LNCAP (cell line): ENCODE data around the gene PSME1.

ENCODE experiments used
- TF ChIP-seq, protein P1 (sequence below): fragments of 450-650 bp; IDR thresholded peaks from 2 replicates; pipeline ENCODE4 v1.5.1; 2017; ENCODE audit warnings: mild to moderate bottlenecking

Gene PSME1

DNA sequence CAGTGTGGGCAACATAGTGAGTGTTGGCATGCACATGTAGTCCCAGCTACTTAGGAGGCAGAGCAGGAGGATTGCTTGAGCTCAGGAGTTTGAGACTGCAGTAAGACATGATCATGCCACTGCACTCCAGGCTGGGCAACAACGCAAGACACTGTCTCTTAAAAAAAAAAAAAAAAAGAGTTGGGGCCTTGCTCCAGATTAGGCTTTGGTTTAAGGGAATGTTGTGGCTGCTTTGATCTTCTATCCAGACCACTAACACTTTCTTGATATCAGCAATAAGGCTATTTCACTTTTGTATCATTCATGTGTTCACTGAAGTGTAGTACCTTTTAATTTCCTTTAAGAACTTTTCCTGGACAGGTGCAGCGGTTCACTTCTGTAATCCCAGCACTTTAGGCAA, 8.3 kb upstream of the PSME1 start:
- TF ChIP-seq, protein P1, sequence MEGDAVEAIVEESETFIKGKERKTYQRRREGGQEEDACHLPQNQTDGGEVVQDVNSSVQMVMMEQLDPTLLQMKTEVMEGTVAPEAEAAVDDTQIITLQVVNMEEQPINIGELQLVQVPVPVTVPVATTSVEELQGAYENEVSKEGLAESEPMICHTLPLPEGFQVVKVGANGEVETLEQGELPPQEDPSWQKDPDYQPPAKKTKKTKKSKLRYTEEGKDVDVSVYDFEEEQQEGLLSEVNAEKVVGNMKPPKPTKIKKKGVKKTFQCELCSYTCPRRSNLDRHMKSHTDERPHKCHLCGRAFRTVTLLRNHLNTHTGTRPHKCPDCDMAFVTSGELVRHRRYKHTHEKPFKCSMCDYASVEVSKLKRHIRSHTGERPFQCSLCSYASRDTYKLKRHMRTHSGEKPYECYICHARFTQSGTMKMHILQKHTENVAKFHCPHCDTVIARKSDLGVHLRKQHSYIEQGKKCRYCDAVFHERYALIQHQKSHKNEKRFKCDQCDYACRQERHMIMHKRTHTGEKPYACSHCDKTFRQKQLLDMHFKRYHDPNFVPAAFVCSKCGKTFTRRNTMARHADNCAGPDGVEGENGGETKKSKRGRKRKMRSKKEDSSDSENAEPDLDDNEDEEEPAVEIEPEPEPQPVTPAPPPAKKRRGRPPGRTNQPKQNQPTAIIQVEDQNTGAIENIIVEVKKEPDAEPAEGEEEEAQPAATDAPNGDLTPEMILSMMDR = no peak

DNA sequence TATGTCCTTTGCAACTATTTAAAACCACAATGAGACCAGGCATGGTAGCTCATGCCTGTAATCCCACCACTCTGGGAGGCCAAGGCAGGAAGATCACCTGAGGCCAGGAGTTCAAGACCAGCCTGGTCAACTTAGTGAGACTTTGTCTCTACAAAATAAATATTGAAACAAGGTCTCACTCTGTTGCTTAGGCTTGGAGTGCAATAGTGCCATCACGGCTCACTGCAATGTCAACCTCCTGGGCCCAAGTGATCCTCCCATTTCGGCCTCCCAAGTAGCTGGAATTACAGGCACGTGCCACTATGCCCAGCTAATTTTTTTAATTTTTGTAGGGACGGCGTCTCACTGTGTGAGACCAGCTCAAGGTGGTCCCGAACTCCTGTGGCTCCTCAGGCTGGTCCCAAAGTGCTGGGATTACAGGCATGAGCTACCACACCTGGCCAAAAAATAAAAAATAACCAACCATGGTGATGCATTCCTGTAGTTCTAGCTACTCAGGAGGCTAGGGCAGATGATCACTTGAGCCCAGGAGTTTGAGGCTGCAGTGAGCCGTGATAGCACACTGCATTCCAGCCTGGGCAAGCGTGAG, 6.5 kb upstream of the PSME1 start:
- TF ChIP-seq, protein P1 = no peak

DNA sequence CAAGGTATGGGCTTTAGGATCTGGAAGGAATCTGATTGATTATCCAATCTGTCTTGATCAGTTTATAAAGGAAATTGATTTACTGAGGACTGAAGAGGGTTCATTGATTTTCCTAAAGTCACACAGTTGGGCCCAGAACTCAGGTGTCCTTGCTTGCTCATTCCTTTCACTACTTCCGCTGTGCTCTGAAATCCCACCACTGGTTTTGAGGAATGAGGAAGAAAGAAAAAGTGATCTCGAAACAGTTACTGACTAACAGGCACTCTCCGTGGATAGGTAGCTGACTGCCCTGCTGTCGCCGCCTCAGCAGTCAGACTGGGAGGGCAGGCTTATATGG, 5.6 kb upstream of the PSME1 start, which contains the start of gene FITM1:
TSS of gene FITM1 (plus strand) at position 280 of the 337 bp plus-strand sequence. CDS start 905 bp downstream, outside the sequence.
- TF ChIP-seq, protein P1 = no peak

DNA sequence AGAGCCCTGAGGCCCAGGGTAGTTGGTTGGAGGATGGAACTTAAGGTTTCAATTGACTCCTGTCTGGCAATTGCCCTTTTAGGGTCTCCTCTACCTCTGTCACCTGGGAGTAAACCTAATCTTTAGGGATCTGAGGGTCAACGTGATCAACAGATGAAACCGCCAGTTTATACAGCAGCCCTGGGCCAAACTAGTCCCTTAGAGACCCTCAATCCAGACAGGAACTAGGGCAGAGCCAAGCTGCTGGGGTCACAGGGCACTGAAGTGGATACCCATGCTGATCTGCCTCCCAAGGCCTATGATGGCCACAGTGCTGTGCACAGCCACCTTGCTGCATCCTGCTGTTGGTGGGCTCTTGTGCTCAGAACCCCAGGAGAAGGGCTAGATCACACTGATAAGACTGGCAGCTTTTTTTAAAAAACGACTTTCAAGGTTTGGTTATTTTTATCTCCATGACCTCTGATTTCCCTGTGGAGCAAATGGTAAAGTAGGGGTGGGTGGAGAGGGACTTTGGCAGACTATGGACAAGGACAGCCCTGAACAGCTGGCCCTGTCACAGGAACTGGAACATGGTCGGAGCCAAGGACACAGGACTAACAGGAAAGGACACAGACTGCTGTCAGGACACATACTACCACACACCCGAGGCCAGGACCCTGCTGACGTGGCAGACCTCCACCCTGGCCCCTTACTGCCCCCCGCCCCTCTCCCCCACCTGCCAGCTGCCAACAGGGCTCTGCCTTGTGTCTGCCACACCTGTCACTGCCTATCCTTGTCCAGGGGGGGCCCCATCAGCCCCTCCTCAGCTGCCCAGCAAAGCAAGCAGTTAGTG, 5.1 kb upstream of the PSME1 start:
- TF ChIP-seq, protein P1 = no peak

DNA sequence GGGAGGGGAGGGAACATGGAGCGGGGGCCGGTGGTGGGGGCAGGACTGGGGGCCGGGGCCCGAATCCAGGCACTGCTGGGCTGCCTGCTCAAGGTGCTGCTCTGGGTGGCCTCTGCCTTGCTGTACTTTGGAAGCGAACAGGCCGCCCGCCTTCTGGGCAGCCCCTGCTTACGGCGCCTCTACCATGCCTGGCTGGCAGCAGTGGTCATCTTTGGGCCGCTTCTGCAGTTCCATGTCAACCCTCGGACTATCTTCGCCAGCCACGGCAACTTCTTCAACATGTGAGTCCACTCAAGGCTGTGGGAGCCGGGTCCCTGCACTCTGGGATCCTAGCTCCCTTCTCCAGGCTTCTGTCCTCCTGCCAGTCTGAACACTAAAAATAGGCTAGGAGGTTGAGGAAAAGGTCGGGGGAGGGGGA, 4.4 kb upstream of the PSME1 start:
- TF ChIP-seq, protein P1 = no peak

DNA sequence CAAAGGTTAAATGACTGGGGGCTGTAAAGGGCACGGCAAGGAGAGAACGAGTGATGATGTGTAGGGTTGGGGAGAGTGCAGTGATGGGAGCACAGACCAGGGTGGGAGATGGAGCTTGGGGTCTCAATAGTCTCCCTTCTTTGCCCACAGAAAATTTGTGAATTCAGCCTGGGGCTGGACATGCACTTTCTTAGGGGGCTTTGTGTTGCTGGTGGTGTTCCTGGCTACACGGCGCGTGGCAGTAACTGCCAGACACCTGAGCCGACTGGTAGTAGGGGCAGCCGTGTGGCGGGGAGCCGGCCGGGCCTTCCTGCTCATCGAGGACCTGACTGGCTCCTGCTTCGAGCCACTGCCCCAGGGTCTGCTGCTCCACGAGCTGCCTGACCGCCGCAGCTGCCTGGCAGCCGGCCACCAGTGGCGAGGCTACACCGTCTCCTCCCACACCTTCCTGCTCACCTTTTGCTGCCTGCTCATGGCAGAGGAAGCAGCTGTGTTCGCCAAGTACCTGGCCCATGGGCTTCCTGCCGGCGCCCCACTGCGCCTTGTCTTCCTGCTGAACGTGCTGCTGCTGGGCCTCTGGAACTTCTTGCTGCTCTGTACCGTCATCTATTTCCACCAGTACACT, 3.8 kb upstream of the PSME1 start:
- TF ChIP-seq, protein P1 = no peak

DNA sequence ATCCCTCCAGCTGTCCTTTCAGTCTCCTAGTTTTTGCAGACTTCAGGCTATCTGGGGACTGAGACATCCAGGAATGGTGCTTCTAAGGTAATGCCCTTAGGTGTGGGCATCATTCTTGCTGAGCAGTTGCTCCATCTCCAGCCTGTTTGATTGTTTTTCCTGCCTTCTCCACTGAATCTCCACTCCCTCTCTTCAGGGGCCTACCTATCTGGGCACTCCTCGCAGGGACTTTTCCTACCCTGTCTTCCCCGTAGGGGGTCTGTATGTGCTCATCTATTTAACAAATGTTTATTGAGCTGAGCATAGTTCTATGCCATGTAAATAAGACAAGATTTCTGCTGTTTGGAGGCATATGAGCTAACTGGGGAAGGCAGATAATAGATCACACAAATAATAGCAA, 3.0 kb upstream of the PSME1 start:
- TF ChIP-seq, protein P1 = no peak
